GM12801 (cell line): ENCODE results near the gene WFIKKN2.

Experiments used
- CTCF ChIP-seq: IDR thresholded peaks from one replicate; pipeline ENCODE4 v1.5.1; 2011; ENCODE audit warnings: control low read depth; ENCODE audit not compliant: insufficient read length; ENCODE audit errors: extremely low read depth

Gene WFIKKN2

GRCh38 chr17:50853781-50854180, 18.4 kb downstream of the WFIKKN2 start:
- no peak for TF ChIP-seq CTCF

- TF ChIP-seq CTCF = no peak
Observed at GRCh38 chr17:50855708-50856330, 20.4 kb downstream of the WFIKKN2 start.

- no peak for TF ChIP-seq CTCF
Observed at GRCh38 chr17:50856431-50856830, 21.0 kb downstream of the WFIKKN2 start.

GRCh38 chr17:50858486-50859225, 23.3 kb downstream of the WFIKKN2 start:
- no peak for TF ChIP-seq CTCF

GRCh38 chr17:50861334-50861676, 25.9 kb downstream of the WFIKKN2 start:
- no peak for TF ChIP-seq CTCF

GRCh38 chr17:50861822-50862528, 26.6 kb downstream of the WFIKKN2 start:
- TF ChIP-seq CTCF = no peak

- TF ChIP-seq CTCF = no peak
Observed at GRCh38 chr17:50863221-50863843, 27.9 kb downstream of the WFIKKN2 start.
